PFSK-1 (cell line): Measurements from ENCODE around the gene SYT3.

Source experiments
- POLR2AphosphoS5 ChIP-seq: IDR thresholded peaks from 2 replicates; pipeline ENCODE4 v1.6.1; 2012; ENCODE audit warnings: low read depth, mild to moderate bottlenecking, control low read depth, low read length, moderate library complexity
- REST ChIP-seq, 2 experiments: IDR thresholded peaks; 2 replicates each; pipeline versions ENCODE4 v1.6.1 to v1.8.0; 2011 to 2012; ENCODE audit warnings: low read depth in 2 of 2, low read length in 2 of 2, control low read depth in 1 of 2, inconsistent platforms in 1 of 2, mild to moderate bottlenecking in 1 of 2, moderate library complexity in 1 of 2; ENCODE audit not compliant: insufficient read depth in 1 of 2

GRCh38 chr19:50658441-50659317, 19.0 kb upstream of the SYT3 start:
- TF ChIP-seq POLR2AphosphoS5 (no peak), REST (IDR thresholded peaks at IDR 0.05; ENCODE audit: insufficient read depth in 1 of 2, low read depth in 2 of 2, low read length in 2 of 2) (no peak)
